NB4 (cell line): ENCODE results near the gene SENP3.

ENCODE experiments used
- DNase-seq: peaks from one replicate; pipeline ENCODE4 v3.0.0; 2010; ENCODE audit warnings: low read depth
- H3K4me3 ChIP-seq: one replicate; pipeline ENCODE4 v1.5.1; 2011; ENCODE audit warnings: mild to moderate bottlenecking, low read depth, low read length, moderate library complexity
- MYC ChIP-seq: IDR thresholded peaks from 2 replicates; pipeline ENCODE4 v1.6.1; 2011; ENCODE audit warnings: low read depth, low read length
- POLR2A ChIP-seq: IDR thresholded peaks from 2 replicates; pipeline ENCODE4 v1.6.1; 2011; ENCODE audit warnings: mild to moderate bottlenecking; ENCODE audit not compliant: insufficient read length; ENCODE audit errors: extremely low read depth
- TF ChIP-seq, protein P1 (sequence below): IDR thresholded peaks from 2 replicates; pipeline ENCODE4 v1.6.1; 2011; ENCODE audit warnings: low read depth, low read length
- TF ChIP-seq, protein P2 (sequence below): IDR thresholded peaks from one replicate; pipeline ENCODE4 v1.5.1; 2012; ENCODE audit warnings: low read depth, low read length

Gene SENP3

DNA sequence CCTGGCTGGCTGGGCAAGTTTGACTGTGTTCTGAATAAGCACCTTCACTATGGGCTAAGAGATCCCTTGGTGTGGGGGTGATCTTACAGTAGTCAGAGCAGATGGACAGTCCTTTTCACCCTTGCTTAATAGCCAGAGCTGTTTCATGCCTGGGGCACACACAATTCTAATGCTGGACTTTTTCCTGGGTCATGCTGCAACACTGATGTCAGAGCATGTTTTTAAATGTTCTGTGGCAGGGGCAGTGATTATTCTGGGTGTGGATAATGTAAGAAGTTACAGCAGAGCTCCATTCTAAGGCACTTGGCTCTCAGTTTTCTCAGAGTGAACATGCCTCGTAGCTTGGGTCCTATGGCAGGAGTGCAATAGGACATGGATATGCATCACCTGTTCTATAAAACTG, 13.8 kb downstream of the SENP3 start:
- H3K4me3 ChIP-seq = peak overlapping the region; percentile 99
- no peak for DNase-seq
- TF ChIP-seq, protein P1, sequence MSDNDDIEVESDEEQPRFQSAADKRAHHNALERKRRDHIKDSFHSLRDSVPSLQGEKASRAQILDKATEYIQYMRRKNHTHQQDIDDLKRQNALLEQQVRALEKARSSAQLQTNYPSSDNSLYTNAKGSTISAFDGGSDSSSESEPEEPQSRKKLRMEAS = no peak
- TF ChIP-seq MYC = no peak
- TF ChIP-seq, protein P2, sequence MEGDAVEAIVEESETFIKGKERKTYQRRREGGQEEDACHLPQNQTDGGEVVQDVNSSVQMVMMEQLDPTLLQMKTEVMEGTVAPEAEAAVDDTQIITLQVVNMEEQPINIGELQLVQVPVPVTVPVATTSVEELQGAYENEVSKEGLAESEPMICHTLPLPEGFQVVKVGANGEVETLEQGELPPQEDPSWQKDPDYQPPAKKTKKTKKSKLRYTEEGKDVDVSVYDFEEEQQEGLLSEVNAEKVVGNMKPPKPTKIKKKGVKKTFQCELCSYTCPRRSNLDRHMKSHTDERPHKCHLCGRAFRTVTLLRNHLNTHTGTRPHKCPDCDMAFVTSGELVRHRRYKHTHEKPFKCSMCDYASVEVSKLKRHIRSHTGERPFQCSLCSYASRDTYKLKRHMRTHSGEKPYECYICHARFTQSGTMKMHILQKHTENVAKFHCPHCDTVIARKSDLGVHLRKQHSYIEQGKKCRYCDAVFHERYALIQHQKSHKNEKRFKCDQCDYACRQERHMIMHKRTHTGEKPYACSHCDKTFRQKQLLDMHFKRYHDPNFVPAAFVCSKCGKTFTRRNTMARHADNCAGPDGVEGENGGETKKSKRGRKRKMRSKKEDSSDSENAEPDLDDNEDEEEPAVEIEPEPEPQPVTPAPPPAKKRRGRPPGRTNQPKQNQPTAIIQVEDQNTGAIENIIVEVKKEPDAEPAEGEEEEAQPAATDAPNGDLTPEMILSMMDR = no peak
- TF ChIP-seq POLR2A = no peak

DNA sequence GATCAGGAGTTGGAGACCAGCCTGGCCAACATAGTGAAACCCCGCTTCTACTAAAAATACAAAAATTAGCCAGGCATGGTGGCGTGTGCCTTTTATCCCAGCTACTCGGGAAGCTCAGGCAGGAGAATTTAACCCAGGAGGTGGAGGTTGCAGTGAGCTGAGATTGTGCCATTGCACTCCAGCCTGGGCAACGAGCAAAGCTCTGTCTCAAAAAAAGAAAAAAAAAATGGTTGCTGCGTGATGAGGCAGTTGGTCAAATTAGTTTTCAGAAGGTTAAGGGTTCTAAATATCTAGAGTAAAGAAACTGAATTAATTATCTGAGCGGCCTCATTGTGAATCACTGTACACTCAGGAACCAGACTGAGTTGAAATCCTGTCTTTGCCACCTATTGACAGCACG, 14.2 kb downstream of the SENP3 start:
- no peak for DNase-seq
- H3K4me3 ChIP-seq = peak overlapping the region; percentile 99
- TF ChIP-seq, protein P2 = no peak
- TF ChIP-seq, protein P1 = no peak
- TF ChIP-seq POLR2A = no peak
- no peak for TF ChIP-seq MYC

DNA sequence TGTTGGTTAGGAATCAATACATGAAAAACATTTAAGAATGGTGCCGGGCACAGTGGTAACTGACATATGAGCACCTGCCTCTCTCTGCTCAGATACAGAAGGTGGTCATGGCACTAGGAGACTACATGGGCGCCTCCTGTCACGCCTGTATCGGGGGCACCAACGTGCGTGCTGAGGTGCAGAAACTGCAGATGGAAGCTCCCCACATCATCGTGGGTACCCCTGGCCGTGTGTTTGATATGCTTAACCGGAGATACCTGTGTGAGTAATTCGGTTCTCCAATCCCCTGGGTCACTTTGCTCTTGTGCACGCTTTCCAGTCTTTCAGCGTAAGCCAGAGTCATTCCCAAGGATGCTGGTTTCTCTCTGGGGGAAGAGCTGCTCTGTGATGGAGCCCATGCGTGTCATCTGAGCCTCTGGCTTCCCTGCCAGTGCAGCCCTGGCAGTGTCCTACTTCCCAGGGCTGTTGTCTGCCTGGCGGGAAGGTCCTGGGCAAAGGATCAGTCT, 14.8 kb downstream of the SENP3 start:
- no peak for DNase-seq
- H3K4me3 ChIP-seq = peak overlapping the region; percentile 99
- no peak for TF ChIP-seq POLR2A
- no peak for TF ChIP-seq MYC
- TF ChIP-seq, protein P2 = no peak
- TF ChIP-seq, protein P1 = no peak

DNA sequence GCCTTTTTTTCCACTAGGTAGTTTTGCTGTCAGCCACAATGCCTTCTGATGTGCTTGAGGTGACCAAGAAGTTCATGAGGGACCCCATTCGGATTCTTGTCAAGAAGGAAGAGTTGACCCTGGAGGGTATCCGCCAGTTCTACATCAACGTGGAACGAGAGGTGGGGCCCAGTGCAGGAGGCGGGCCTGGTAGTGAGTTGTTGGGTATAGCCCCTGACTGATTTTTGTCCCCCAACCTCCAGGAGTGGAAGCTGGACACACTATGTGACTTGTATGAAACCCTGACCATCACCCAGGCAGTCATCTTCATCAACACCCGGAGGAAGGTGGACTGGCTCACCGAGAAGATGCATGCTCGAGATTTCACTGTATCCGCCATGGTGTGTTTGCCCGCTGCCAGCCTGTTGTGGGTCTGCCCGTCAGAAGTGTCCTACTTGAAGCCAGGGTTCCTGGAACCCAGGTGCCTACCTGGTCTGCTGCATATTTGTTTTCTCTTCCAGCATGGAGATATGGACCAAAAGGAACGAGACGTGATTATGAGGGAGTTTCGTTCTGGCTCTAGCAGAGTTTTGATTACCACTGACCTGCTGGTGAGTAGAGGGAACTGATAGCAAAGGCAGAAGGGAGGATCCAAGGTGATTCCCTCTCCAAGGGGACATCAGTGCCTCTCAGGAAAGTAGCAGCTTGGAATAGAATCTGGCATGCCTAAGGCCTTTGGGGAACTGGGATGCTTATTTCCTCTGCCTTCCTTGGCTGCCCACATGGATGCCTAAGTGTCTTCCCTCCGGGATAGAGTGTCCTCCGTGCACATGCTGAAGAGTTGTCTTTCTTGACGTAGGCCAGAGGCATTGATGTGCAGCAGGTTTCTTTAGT, 15.8 kb downstream of the SENP3 start:
- TF ChIP-seq, protein P1 = no peak
- TF ChIP-seq, protein P2 = no peak
- H3K4me3 ChIP-seq = no peak overlapping the region
- DNase-seq = no peak

DNA sequence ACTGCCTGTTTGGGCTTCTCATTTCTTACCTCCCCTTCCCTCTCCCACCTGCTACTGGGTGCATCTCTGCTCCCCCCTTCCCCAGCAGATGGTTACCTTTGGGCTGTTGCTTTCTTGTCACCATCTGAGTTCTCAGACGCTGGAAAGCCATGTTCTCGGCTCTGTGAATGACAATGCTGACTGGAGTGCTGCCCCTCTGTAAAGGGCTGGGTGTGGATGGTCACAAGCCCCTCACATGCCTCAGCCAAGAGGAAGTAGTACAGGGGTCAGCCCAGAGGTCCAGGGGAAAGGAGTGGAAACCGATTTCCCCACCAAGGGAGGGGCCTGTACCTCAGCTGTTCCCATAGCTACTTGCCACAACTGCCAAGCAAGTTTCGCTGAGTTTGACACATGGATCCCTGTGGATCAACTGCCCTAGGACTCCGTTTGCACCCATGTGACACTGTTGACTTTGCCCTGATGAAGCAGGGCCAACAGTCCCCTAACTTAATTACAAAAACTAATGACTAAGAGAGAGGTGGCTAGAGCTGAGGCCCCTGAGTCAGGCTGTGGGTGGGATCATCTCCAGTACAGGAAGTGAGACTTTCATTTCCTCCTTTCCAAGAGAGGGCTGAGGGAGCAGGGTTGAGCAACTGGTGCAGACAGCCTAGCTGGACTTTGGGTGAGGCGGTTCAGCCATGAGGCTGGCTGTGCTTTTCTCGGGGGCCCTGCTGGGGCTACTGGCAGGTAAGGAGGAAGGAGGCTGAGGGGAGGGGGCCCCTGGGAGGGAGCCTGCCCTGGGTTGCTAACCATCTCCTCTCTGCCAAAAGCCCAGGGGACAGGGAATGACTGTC, 17.5 kb downstream of the SENP3 start, which contains the start of gene CD68:
CD68 (plus strand) TSS at position 638 of the 833 bp plus-strand sequence; CDS start at position 678, 40 bp downstream.
- DNase-seq = peak; percentile 94
- TF ChIP-seq POLR2A = peak; percentile 70
- TF ChIP-seq, protein P1 = peak; percentile 92
- peak; percentile 91 for TF ChIP-seq MYC
- TF ChIP-seq, protein P2 = no peak

More for the DNA sequence above, 17.5 kb downstream of the SENP3 start, which contains the start of gene CD68:
- peak within 1 kb of the TSS; percentile 46 for H3K4me3 ChIP-seq
